HepG2 (cell line): ENCODE results near the gene LENEP. TPM values are rescaled to one million over a fixed set of nuclear protein-coding genes. Genes with fewer than 3 reads are reported as not detected.

Experiments
- AHDC1 ChIP-seq: sonication (generic); formaldehyde crosslinking; IDR thresholded peaks from 2 replicates; pipeline ENCODE4 v1.5.1; 2020; ENCODE audit warnings: mild to moderate bottlenecking, missing genetic modification reagents, borderline replicate concordance
- FOSL2 ChIP-seq: sonication (generic); formaldehyde crosslinking; IDR thresholded peaks from 2 replicates; pipeline ENCODE4 v1.4.0; 2020; ENCODE audit warnings: missing genetic modification reagents
- HMGXB3 ChIP-seq: sonication (generic); formaldehyde crosslinking; IDR thresholded peaks from 2 replicates; pipeline ENCODE4 v1.4.0; 2020; ENCODE audit warnings: missing genetic modification reagents, borderline replicate concordance
- HOXA3 ChIP-seq: sonication (generic); formaldehyde crosslinking; IDR thresholded peaks from 2 replicates; pipeline ENCODE4 v1.5.0; 2020; ENCODE audit warnings: missing genetic modification reagents
- PAX8 ChIP-seq: sonication (generic); formaldehyde crosslinking; IDR thresholded peaks from 2 replicates; pipeline ENCODE4 v1.8.0; 2022; ENCODE audit warnings: mild to moderate bottlenecking, missing genetic modification reagents, borderline replicate concordance
- SAFB2 ChIP-seq: sonication (generic); formaldehyde crosslinking; IDR thresholded peaks from 2 replicates; pipeline ENCODE4 v1.5.1; 2020; ENCODE audit warnings: missing genetic modification reagents, low read depth, mild to moderate bottlenecking, borderline replicate concordance
- TFE3 ChIP-seq: IDR thresholded peaks from 2 replicates; pipeline ENCODE4 v1.6.1; 2016
- ZMAT5 ChIP-seq: sonication (generic); formaldehyde crosslinking; IDR thresholded peaks from 2 replicates; pipeline ENCODE4 v1.5.0; 2020; ENCODE audit warnings: mild to moderate bottlenecking, low read depth, missing genetic modification reagents, borderline replicate concordance
- ZNF10 ChIP-seq: sonication (generic); formaldehyde crosslinking; IDR thresholded peaks from 2 replicates; pipeline ENCODE4 v1.4.0; 2020; ENCODE audit warnings: mild to moderate bottlenecking, low read depth, missing genetic modification reagents, borderline replicate concordance
- ZNF510 ChIP-seq: sonication (generic); formaldehyde crosslinking; IDR thresholded peaks from 2 replicates; pipeline ENCODE4 v1.4.0; 2020; ENCODE audit warnings: low read depth, mild to moderate bottlenecking, missing genetic modification reagents
- ZNF569 ChIP-seq: sonication (generic); formaldehyde crosslinking; IDR thresholded peaks from 2 replicates; pipeline ENCODE4 v1.5.0; 2020; ENCODE audit warnings: mild to moderate bottlenecking, missing genetic modification reagents, moderate library complexity, borderline replicate concordance
- ZNF629 ChIP-seq: sonication (generic); formaldehyde crosslinking; conservative IDR thresholded peaks from 2 replicates; pipeline ENCODE4 v1.5.0; 2020; ENCODE audit warnings: missing genetic modification reagents
- ZNF660 ChIP-seq: sonication (generic); formaldehyde crosslinking; IDR thresholded peaks from 2 replicates; pipeline ENCODE4 v1.5.1; 2020; ENCODE audit warnings: mild to moderate bottlenecking, low read depth, missing genetic modification reagents, borderline replicate concordance
- ZNF724P ChIP-seq: sonication (generic); formaldehyde crosslinking; IDR thresholded peaks from 2 replicates; pipeline ENCODE4 v1.8.0; 2022; ENCODE audit warnings: missing genetic modification reagents, borderline replicate concordance
- ZNF784 ChIP-seq: sonication (generic); formaldehyde crosslinking; IDR thresholded peaks from 2 replicates; pipeline ENCODE4 v1.5.1; 2020; ENCODE audit warnings: missing genetic modification reagents, mild to moderate bottlenecking, borderline replicate concordance
- polyA plus RNA-seq, 8 experiments: library from polyadenylated mRNA; depleted of rRNA in 3 of 8; stranded (reverse) in 7 of 8; unstranded in 1 of 8; fragments of >200 nt; fragmentation: Illumina TruSeq in 4 of 8; extraction: Trizol in 4 of 8; gene quantifications; 2 replicates each; pipeline versions ENCODE4 v1.2.1 to v1.2.3, GENCODE V29; 2011 to 2016; ENCODE audit warnings: low read depth in 4 of 8, missing spikeins in 1 of 8, mixed read lengths in 1 of 8; ENCODE audit not compliant: insufficient read depth in 1 of 8
- total RNA-seq, 5 experiments: library from RNA; depleted of rRNA; stranded (reverse); fragments of >200 nt; fragmentation: Illumina TruSeq; extraction: Trizol; gene quantifications; 2 replicates each; pipeline ENCODE4 v1.2.3, GENCODE V29; 2016; ENCODE audit warnings: low read depth in 1 of 5

The LENEP gene
- total and polyA plus RNA-seq, 2 of the 13 experiments (the other 11 are each of a cell fraction or from before 2014, with no cell fraction given) = 0.29 TPM; not detected in 1

- TF ChIP-seq AHDC1 (CRISPR knock-in tag) = peak; percentile 75
- no peak for TF ChIP-seq ZNF10 (CRISPR knock-in tag)
- TF ChIP-seq TFE3 (CRISPR knock-in tag) = no peak
- 0 out of 2 replicates have a peak, but pooled peaks have one; percentile 23 for TF ChIP-seq ZNF724P (CRISPR knock-in tag)
- no peak for TF ChIP-seq ZNF660 (CRISPR knock-in tag)
- TF ChIP-seq FOSL2 (CRISPR knock-in tag) = no peak
- no peak for TF ChIP-seq ZNF569 (CRISPR knock-in tag)
- peak; percentile 47; the same call in 1 of the 2 replicates for TF ChIP-seq ZNF784 (CRISPR knock-in tag)
- TF ChIP-seq PAX8 = no peak
- TF ChIP-seq HOXA3 (CRISPR knock-in tag) = peak; percentile 69
- no peak for TF ChIP-seq ZNF510 (CRISPR knock-in tag)
- TF ChIP-seq SAFB2 (CRISPR knock-in tag) = no peak
- TF ChIP-seq ZMAT5 (CRISPR knock-in tag) = no peak
- TF ChIP-seq ZNF629 (CRISPR knock-in tag) = 0 out of 2 replicates have a peak, but pooled peaks have one; percentile 31
- TF ChIP-seq HMGXB3 = no peak
These were observed 48.8 kb upstream of the LENEP start (continued) for GRCh38 chr1:154944401-154945159.
